ENCODE data around the gene FBN3.

DNA sequence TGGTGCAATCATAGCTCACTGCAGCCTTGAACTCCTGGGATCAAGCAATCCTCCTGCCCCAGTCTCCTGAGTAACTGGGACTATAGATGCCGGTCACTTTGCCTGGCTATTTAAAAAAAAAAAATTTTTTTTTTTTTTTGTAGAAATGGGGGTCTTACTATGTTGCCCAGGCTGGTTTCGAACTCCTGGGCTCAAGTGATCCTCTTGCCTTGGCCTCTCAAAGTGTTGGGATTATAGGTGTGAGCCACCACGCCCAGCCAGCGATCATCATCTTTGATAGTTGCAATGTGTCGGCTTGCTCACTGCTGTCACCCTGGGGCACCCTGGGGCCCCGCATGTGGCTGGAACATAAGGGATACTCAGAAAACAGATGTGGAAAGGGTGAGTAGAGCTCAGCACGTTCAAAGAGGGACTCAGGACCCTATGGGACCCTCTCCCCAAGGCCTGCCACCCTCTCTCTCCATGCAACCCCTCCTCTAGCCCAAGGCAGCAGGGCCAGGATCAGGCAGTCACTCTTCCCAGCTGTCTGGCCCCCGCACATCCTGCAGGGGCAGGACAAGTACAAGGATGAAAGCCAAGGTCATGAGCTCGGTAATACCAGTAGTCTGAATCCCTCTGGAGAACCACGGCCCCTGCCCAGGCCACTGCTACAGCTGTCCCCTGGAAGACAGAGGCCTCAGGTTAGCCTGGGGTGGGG, 103.4 kb downstream of the FBN3 start:
- TF ChIP-seq GATA2 (IDR thresholded peaks at IDR 0.05; ENCODE audit: low read depth, low read length) (no peak), GATA3 (IDR thresholded peaks at IDR 0.05; ENCODE audit: low read depth, low read length) (no peak)

Measured in SH-SY5Y (cell line).